Measurements from ENCODE around the gene GPRC6A. TPM values are rescaled to one million over a fixed set of nuclear protein-coding genes. Genes with fewer than 3 reads are reported as not detected.

Gene GPRC6A
- total RNA-seq, 1 donor from 2014 or later: not detected

DNA sequence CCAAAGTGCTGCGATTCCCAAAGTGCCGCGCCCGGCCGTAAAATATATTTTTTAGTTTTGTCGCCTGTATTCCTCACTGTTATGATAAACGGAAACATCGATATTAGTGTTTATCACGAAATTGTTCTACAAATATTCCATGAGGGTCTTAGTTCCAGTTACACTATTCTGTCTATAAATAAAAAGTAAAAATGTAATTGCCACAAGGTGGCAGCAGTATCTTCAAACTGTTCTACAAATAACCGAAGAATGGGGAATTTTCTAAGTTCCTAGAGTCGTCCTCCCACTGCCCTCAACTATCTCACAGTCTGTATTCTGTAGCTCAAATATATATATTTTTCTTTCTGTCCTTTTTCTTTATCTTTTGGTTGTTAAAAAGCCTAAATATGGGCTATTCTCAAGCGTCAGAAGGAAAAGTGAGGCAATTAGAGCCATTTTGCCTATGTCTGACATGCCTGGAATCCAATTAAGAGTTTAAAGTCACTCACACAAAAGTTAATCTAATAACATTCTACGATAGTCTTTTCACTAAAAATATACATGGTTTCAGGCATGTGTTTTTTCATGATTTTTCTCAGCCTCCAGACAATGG, 49.2 kb downstream of the GPRC6A start:
- Mint-ChIP-seq H3K4me1 (ENCODE audit: unreplicated experiment) (no peaks in the 10 kb centered on the region), H3K4me3 (ENCODE audit: unreplicated experiment) (no peak overlapping the region), H3K27me3 (ENCODE audit: unreplicated experiment) (peaks cover 2% of the 10 kb centered on the region), H3K9me3 (ENCODE audit: unreplicated experiment) (no peaks in the 10 kb centered on the region), H3K27ac (ENCODE audit: unreplicated experiment) (no peak overlapping the region), H3K36me3 (ENCODE audit: low read depth, unreplicated experiment) (no peaks in the 10 kb centered on the region)
- TF ChIP-seq, protein P1, sequence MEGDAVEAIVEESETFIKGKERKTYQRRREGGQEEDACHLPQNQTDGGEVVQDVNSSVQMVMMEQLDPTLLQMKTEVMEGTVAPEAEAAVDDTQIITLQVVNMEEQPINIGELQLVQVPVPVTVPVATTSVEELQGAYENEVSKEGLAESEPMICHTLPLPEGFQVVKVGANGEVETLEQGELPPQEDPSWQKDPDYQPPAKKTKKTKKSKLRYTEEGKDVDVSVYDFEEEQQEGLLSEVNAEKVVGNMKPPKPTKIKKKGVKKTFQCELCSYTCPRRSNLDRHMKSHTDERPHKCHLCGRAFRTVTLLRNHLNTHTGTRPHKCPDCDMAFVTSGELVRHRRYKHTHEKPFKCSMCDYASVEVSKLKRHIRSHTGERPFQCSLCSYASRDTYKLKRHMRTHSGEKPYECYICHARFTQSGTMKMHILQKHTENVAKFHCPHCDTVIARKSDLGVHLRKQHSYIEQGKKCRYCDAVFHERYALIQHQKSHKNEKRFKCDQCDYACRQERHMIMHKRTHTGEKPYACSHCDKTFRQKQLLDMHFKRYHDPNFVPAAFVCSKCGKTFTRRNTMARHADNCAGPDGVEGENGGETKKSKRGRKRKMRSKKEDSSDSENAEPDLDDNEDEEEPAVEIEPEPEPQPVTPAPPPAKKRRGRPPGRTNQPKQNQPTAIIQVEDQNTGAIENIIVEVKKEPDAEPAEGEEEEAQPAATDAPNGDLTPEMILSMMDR (IDR thresholded peaks at IDR 0.05; ENCODE audit: unreplicated experiment): peak; percentile 72
- no peak for DNase-seq (ENCODE audit: low spot score)

DNA sequence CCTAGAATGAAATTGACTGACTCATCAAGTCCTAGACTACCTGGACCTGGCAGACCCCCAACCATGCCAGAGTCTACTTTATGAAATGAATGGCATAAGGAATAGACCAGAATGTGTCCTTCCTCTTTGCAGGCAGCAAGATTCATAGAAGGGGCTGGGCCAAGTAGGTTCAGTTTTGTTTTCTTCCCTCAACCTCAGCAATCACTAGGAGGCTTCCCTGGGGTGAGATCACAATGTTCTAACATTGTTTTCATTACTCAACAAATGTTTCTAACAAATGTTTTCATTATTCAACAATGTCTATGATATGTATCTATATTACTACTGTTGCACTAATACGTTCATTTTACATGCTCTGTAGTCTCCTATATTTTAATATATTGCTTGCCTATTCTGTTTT, 55.0 kb downstream of the GPRC6A start:
- H3K27ac Mint-ChIP-seq (ENCODE audit: unreplicated experiment): no peak overlapping the region
- no peaks in the 10 kb centered on the region for H3K36me3 Mint-ChIP-seq (ENCODE audit: low read depth, unreplicated experiment)
- DNase-seq (ENCODE audit: low spot score): no peak
- TF ChIP-seq, protein P1 (IDR thresholded peaks at IDR 0.05; ENCODE audit: unreplicated experiment): no peak
- peaks cover 2% of the 10 kb centered on the region for H3K27me3 Mint-ChIP-seq (ENCODE audit: unreplicated experiment)
- H3K9me3 Mint-ChIP-seq (ENCODE audit: unreplicated experiment): no peaks in the 10 kb centered on the region
- H3K4me1 Mint-ChIP-seq (ENCODE audit: unreplicated experiment): peaks cover 1% of the 10 kb centered on the region
- H3K4me3 Mint-ChIP-seq (ENCODE audit: unreplicated experiment): no peak overlapping the region

DNA sequence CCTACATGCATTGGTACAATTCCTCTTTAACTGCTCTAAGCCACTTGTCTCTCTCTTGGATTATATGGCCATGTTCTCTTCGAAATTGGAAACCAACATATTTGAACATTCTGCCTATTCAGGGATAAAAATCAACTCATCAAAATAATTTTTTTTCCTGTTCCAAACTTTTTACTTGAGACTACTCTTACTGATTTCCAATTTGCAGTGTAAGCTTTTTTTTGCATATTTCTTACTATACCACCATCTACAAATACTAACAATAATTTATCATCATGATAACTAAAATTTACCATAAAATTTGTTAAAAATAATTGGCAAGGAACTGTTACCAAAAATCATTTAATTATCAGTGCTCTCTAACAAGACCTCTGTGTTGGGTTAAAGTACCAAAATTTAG, 56.4 kb downstream of the GPRC6A start:
- peaks cover 2% of the 10 kb centered on the region for H3K27me3 Mint-ChIP-seq (ENCODE audit: unreplicated experiment)
- DNase-seq (ENCODE audit: low spot score): no peak
- peaks cover 2% of the 10 kb centered on the region for H3K4me1 Mint-ChIP-seq (ENCODE audit: unreplicated experiment)
- H3K36me3 Mint-ChIP-seq (ENCODE audit: low read depth, unreplicated experiment): no peaks in the 10 kb centered on the region
- H3K9me3 Mint-ChIP-seq (ENCODE audit: unreplicated experiment): no peaks in the 10 kb centered on the region
- no peak overlapping the region for H3K27ac Mint-ChIP-seq (ENCODE audit: unreplicated experiment)
- no peak overlapping the region for H3K4me3 Mint-ChIP-seq (ENCODE audit: unreplicated experiment)
- TF ChIP-seq, protein P1 (IDR thresholded peaks at IDR 0.05; ENCODE audit: unreplicated experiment): no peak

DNA sequence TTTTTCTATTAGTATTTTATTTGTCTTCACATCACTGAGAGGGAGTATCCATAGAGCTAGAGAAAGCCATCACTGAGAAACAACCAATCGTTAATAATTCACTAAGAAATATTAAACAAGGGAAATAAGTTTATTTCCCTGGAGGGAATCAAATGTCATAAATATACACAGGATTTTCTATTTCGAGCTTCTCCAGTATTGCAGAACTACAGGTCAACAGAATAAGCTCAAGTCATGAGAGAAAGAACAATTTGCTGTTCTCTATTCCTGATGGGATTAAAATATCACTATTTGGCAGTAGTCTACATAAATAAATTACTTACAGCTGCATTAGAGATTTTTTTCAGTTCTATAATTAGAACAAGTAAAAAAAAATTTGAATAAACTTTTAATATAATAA, 61.2 kb downstream of the GPRC6A start:
- Mint-ChIP-seq H3K27me3 (ENCODE audit: unreplicated experiment) (peaks cover 7% of the 10 kb centered on the region), H3K4me1 (ENCODE audit: unreplicated experiment) (peaks cover 8% of the 10 kb centered on the region), H3K27ac (ENCODE audit: unreplicated experiment) (no peak overlapping the region), H3K36me3 (ENCODE audit: low read depth, unreplicated experiment) (peaks cover 8% of the 10 kb centered on the region), H3K4me3 (ENCODE audit: unreplicated experiment) (no peak overlapping the region), H3K9me3 (ENCODE audit: unreplicated experiment) (no peaks in the 10 kb centered on the region)
- TF ChIP-seq, protein P1 (IDR thresholded peaks at IDR 0.05; ENCODE audit: unreplicated experiment): no peak
- DNase-seq (ENCODE audit: low spot score): no peak

DNA sequence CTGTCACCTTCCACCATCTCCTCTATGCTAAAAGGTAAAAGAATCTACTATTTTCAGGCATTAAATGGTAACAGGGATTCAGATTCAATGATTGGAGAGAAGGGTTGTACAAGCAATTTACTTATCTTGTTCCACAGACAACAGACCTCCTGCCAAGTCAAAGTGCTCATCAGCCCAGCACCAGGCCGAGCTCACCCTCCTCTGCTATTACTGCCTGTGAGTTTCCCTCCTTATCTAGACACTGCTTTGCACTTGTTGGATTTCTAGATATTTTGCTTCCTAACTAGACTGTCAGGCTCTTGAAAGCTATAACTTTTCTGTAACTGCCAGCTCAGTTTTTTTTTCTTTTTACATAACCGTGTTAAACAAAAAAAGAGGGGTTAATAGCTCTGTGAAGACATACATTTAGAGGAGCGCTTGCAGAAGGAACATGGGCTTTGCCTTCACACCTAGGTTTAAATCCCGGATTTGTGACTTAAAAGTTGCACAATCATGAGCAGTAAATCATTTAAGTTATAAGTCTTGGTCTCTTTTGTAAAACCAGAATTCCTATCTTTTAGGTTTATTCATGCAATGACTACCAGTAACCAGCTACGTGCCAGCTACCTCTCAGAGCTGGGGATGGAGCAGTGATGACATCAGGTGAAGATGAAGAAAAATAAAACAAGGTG, 62.2 kb downstream of the GPRC6A start:
- Mint-ChIP-seq H3K4me3 (ENCODE audit: unreplicated experiment) (peak overlapping the region; percentile 87), H3K27ac (ENCODE audit: unreplicated experiment) (peak overlapping the region; percentile 6), H3K4me1 (ENCODE audit: unreplicated experiment) (peaks cover 8% of the 10 kb centered on the region), H3K36me3 (ENCODE audit: low read depth, unreplicated experiment) (peaks cover 8% of the 10 kb centered on the region), H3K27me3 (ENCODE audit: unreplicated experiment) (peaks cover 7% of the 10 kb centered on the region), H3K9me3 (ENCODE audit: unreplicated experiment) (no peaks in the 10 kb centered on the region)
- TF ChIP-seq, protein P1 (IDR thresholded peaks at IDR 0.05; ENCODE audit: unreplicated experiment): no peak
- no peak for DNase-seq (ENCODE audit: low spot score)
